Skeletal muscle cell (primary cell): ENCODE measurements around the gene KMT2E.
A peak's percentile ranks its signal among the peaks of the same experiment; 100 is the strongest.
"Not testable (repeated sequence)": the region's sequence is repeated elsewhere in the genome, so short reads cannot be mapped to it uniquely, and the experiment has no call there.

Experiments used
- DNase-seq: peaks from one replicate; pipeline ENCODE4 v3.0.0-alpha.2; 2010; ENCODE audit warnings: low read depth
- H3K4me3 ChIP-seq: 2 replicates; pipeline ENCODE4 v1.5.1; 2011; ENCODE audit warnings: low read depth, mild to moderate bottlenecking, control low read depth, low read length, moderate library complexity

Gene KMT2E

GRCh38 chr7:105050493-105050892, 36.5 kb downstream of the KMT2E start:
- DNase-seq: no peak
- no peak overlapping the region for H3K4me3 ChIP-seq

DNA sequence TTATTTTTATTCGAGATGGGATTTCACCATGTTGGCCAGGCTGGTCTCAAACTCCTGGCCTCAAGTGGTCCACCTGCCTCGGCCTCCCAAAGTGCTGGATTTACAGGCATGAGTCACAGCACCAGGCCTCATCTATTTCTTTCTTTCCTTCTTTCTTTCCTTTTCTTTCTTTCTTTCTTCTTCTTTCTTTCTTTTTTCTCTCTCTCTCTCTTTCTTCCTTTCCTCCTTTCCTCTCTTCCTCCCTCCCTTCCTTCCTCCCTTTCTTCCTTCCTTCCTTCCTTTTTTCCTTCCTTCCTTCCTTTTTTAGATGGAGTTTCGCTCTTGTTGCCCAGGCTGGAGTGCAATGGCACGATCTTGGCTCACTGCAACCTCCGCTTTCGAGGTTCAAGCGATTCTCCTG, 36.9 kb downstream of the KMT2E start:
- DNase-seq, H3K4me3 ChIP-seq: not testable (repeated sequence)

DNA sequence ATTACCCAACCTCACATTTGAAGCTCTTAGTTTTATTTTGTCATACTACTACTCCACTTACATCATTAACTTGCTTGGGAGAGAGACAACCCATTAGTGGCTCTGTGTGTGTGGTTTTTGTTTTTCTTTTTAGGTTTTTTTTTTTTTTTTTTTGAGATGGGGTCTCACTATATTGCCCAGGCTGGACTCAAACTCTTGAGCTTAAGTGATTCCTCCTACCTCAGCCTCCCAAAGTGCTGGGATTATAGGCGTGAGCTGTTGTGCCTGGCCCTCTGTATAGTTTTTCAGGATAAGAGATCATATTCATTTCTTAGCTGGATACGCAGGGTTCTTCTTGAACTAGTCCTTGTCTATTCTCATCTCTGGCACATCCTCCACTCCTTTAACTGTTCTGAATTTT, 41.1 kb downstream of the KMT2E start:
- no peak overlapping the region for H3K4me3 ChIP-seq
- DNase-seq: no peak

- H3K4me3 ChIP-seq: no peak overlapping the region
- DNase-seq: no peak
Observed at GRCh38 chr7:105055621-105056020, 41.6 kb downstream of the KMT2E start.

DNA sequence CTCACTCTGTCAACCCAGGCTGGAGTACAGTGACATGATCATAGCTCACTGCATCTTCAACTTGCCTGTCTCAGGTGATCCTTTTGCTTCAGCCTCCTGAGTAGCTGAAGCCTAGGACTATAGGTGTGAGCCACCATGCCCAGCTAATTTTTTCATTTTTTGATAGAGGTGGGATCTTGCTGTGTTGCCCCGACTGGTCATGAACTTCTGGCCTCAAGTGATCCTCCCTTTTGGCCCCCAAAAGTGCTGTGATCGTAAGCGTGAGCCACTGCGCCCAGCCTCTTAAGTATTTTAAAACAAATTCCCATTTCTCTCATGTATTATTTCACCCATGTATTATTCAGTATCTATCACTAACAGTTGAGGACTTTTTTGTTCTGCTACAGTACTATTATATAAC, 43.5 kb downstream of the KMT2E start:
- H3K4me3 ChIP-seq: no peak overlapping the region
- DNase-seq: no peak

GRCh38 chr7:105060437-105060836, 46.4 kb downstream of the KMT2E start:
- H3K4me3 ChIP-seq: no peak overlapping the region
- DNase-seq: no peak

- no peak overlapping the region for H3K4me3 ChIP-seq
- DNase-seq: no peak
Observed at GRCh38 chr7:105060923-105061322, 46.9 kb downstream of the KMT2E start.

- H3K4me3 ChIP-seq: no peak overlapping the region
- no peak for DNase-seq
Observed at GRCh38 chr7:105065104-105065503, 51.1 kb downstream of the KMT2E start.

- no peak overlapping the region for H3K4me3 ChIP-seq
- no peak for DNase-seq
Observed at GRCh38 chr7:105067691-105068090, 53.7 kb downstream of the KMT2E start.

- DNase-seq: no peak
- no peak overlapping the region for H3K4me3 ChIP-seq
Observed at GRCh38 chr7:105068886-105069285, 54.9 kb downstream of the KMT2E start.

DNA sequence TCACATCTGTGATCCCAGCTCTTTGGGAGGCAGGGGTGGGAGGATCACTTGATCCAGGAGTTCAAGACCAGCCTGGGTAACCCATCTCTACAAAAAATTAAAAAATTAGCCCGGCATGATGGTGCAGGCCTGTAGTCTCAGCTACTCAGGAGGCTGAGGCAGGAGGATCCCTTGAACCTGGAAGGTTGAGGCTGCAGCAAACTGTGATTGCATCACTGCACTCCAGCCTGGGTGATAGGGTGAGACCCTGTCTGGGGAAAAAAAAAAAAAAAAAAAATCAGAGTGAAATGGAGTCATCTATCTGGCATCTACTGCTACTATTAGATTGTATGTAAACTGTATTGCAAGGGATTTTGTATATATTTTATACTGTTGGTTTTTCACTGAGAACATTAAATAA, 59.1 kb downstream of the KMT2E start:
- DNase-seq: no peak
- H3K4me3 ChIP-seq: no peak overlapping the region

DNA sequence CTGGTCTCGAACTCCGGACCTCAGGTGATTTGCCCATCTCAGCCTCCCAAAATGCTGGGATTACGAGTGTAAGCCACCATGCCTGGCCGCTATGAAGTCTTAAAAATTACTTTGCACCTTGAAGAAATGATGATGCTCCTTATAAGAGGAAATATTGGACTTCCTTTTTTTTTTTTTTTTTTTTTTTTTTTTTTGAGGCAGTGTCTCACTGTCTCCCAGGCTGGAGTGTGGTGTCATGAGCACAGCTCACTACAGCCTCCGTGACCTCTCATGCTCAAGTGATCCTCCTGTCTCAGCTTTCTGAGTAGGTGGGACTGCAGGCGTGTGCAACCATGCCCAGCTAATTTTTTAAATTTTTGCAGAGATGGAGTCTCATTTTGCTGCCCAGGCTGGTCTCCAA, 65.3 kb downstream of the KMT2E start:
- H3K4me3 ChIP-seq: no peak overlapping the region
- no peak for DNase-seq

GRCh38 chr7:105084581-105084980, 70.6 kb downstream of the KMT2E start:
- no peak overlapping the region for H3K4me3 ChIP-seq
- no peak for DNase-seq

- DNase-seq: no peak
- H3K4me3 ChIP-seq: no peak overlapping the region
Observed at GRCh38 chr7:105086850-105087249, 72.8 kb downstream of the KMT2E start.

DNA sequence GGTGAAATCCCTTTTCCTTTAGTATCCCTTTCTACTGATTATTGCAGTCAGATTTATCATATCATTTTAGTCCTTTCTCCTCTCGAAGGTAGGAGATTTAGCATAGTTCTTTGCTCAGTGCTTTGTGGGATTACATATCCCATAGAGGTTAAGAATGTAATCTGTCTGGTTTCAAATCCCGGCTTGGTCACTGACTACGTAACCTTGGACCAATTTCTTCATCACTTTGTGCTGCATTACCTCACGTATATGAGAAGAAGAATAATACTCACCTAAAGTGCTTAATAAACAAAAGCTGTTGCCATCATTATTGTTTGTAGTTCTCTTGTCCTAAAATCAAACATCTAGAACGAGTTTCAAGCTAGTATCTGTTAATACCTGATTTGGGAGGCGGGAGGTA, 74.0 kb downstream of the KMT2E start:
- H3K4me3 ChIP-seq: no peak overlapping the region
- DNase-seq: no peak

- no peak for DNase-seq
- no peak overlapping the region for H3K4me3 ChIP-seq
Observed at GRCh38 chr7:105088456-105088855, 74.5 kb downstream of the KMT2E start.

GRCh38 chr7:105094966-105095365, 81.0 kb downstream of the KMT2E start:
- DNase-seq: no peak

DNA sequence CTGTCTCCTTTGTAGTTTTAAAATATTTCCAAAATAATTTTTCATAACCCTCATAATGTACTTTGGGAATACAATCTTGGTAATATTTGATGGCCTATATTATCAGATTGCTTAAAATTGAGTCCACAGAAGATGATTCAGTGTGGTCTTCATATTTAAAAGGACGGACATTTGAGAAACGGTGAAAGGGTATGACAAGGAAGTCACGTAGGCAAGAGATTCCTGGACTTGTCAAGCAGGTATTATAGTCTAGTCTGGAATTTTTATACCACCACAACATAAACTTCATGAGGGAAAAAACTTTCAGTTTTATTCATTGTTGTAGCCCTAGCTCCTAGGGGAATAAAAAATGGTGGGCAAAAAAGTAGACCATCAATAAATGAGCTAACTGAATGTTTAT, 82.3 kb downstream of the KMT2E start:
- H3K4me3 ChIP-seq: no peak overlapping the region
- DNase-seq: no peak

More at GRCh38 chr7:105094966-105095365, 81.0 kb downstream of the KMT2E start:
- no peak overlapping the region for H3K4me3 ChIP-seq

GRCh38 chr7:105097619-105098018, 83.6 kb downstream of the KMT2E start:
- peak; percentile 73 for DNase-seq
- H3K4me3 ChIP-seq: no peak overlapping the region

DNA sequence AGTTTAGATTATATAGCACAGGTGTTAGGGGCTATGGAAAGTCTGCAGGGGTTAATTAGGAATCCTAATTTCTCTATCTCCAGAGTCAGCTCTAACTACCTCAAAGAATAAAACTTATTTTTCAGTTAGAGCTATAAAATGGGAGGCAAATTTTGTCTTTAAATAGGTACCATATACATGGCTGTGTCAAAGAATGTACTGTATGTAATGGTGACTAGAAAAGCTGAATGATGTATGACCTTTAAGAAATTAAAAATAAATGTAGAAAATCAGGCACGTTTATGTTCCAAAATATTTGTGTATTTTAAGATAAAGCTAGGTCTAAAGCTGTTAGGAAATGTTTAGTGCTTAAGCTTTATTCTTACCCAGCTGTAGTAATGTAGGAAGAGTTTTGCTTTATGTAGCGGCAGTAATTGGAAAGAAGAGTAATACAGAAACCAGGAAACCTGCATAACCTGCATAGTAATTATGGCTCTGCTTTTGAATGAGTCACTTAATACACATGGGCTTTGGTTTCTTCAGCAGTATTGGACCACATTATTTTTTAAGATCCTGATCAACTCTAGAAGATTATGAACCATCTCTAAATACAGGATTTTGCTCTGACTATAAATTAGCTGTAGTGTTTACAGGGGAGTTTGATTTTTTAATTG, 85.0 kb downstream of the KMT2E start:
- no peak for DNase-seq
- H3K4me3 ChIP-seq: no peak overlapping the region

DNA sequence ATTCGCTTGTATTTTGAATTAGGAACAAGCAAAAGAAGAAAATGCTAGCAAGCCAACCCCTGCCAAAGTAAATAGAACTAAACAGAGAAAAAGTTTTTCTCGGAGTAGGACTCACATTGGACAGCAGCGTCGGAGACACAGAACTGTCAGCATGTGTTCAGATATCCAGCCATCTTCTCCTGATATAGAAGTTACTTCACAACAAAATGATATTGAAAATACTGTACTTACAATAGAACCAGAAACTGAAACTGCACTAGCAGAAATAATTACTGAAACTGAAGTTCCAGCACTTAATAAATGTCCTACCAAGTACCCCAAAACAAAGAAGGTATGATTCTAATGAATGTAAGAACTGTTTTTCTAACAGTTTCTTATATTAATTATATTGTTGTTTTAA, 87.9 kb downstream of the KMT2E start:
- H3K4me3 ChIP-seq: no peak overlapping the region
- no peak for DNase-seq
